Lung (tissue), 12 donors: ENCODE results near the gene DNAAF9. TPM values are rescaled to one million over a fixed set of nuclear protein-coding genes. Genes with fewer than 3 reads are reported as not detected.
"Not testable (repeated sequence)": the region's sequence is repeated elsewhere in the genome, so short reads cannot be mapped to it uniquely, and the experiment has no call there.

Experiments
- ATAC-seq: fragments of 200-7000 bp; cut with Tn5 transposase; one replicate; pipeline ENCODE4 v1.9.1; 2020; ENCODE audit warnings: moderate number of reproducible peaks; ENCODE audit not compliant: insufficient read depth, low FRiP score
- DNase-seq, 3 donors: peaks; one replicate each; pipeline ENCODE4 v3.0.0-alpha.2; 2013 to 2017
- H3K27ac ChIP-seq, 2 donors: one replicate each; pipeline ENCODE4 v1.5.1; 2013; ENCODE audit warnings: mild to moderate bottlenecking in 2 of 2, moderate library complexity in 2 of 2, control low read depth in 1 of 2, inconsistent platforms in 1 of 2, low read depth in 1 of 2, low read length in 1 of 2
- H3K27me3 ChIP-seq, 3 donors: one replicate each; pipeline ENCODE4 v1.5.1; 2013; ENCODE audit warnings: low read length in 2 of 3; ENCODE audit not compliant: control insufficient read depth in 3 of 3, insufficient read depth in 3 of 3
- H3K36me3 ChIP-seq, 4 donors: one replicate each; pipeline ENCODE4 v1.5.1; 2013; ENCODE audit warnings: low read length in 4 of 4, mild to moderate bottlenecking in 1 of 4, moderate library complexity in 1 of 4; ENCODE audit not compliant: control insufficient read depth in 4 of 4, insufficient read depth in 4 of 4
- H3K4me1 ChIP-seq, 5 donors: one replicate each; pipeline ENCODE4 v1.5.1; 2013; ENCODE audit warnings: low read length in 5 of 5, mild to moderate bottlenecking in 2 of 5, moderate library complexity in 1 of 5; ENCODE audit not compliant: control insufficient read depth in 5 of 5, insufficient read depth in 5 of 5
- H3K4me3 ChIP-seq: one replicate; pipeline ENCODE4 v1.5.1; 2013; ENCODE audit warnings: mild to moderate bottlenecking, control low read depth, moderate library complexity
- H3K9ac ChIP-seq, 2 donors: one replicate each; pipeline ENCODE4 v1.5.1; 2013; ENCODE audit warnings: low read length in 2 of 2, control low read depth in 1 of 2; ENCODE audit not compliant: insufficient read depth in 1 of 2
- H3K9me3 ChIP-seq, 4 donors: one replicate each; pipeline ENCODE4 v1.5.1; 2013; ENCODE audit warnings: low read length in 3 of 4, mild to moderate bottlenecking in 1 of 4, moderate library complexity in 1 of 4; ENCODE audit not compliant: control insufficient read depth in 4 of 4, insufficient read depth in 3 of 4
- WGBS, 2 donors: extraction: QIAGEN DNeasy Blood & Tissue Kit; methylation state at CpG; one replicate each; pipeline ENCODE4 v1.1.7; 2013; 5-methylcytosine and 5-hydroxymethylcytosine counted together
- polyA plus RNA-seq, 2 donors: library from polyadenylated mRNA; stranded (reverse); fragments of 200-250 nt; gene quantifications; one replicate each; pipeline ENCODE4 v1.2.1, GENCODE V29; 2013
- total RNA-seq, 2 donors: library from RNA; depleted of rRNA in 1 of 2; stranded (reverse); fragments of >200 nt in 1 of 2; gene quantifications; one replicate each; pipeline ENCODE4 v1.2.1, GENCODE V29; 2014 to 2021
- TF ChIP-seq, protein P1 (sequence below): IDR thresholded peaks from 2 replicates; pipeline ENCODE4 v1.5.1; 2012; ENCODE audit warnings: mild to moderate bottlenecking; ENCODE audit errors: control extremely low read depth, extremely low read depth
- donor health status: control.
- donor health status: control.
- donor health status: Bipolar disorder and iron deficiency.
- donor health status: healthy.
- donor health status: DM: yes; HTN: yes; CAD: no.

The DNAAF9 gene
- total and polyA plus RNA-seq, 4 donors: 5.9 to 26.1 (median 11.6) TPM

DNA sequence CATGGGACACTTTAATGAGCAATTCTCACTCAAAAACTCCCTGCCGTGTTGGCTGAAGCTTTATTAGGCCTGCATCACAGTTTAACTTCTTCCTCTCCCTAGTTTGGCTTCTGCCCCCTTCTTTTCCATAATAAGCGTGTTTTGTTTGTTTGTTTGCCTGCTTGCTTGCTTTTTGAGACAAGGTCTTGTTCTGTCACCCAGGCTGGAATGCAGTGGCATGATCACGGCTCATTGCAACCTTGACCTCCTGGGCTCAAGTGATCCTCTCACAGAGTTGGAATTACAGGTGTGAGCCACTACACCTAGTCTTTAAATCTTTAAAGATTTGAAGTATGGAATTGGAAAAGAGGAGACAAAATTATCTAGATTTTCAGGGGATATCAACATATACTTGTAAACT lies 25.4 kb upstream of the DNAAF9 start:
- WGBS, 2 donors: 84 to 95% methylated on average over 3 of the region's 3 CpGs
- Histone ChIP-seq H3K4me1 (no peaks in the 10 kb centered on the region), H3K4me3 (no peak overlapping the region), H3K27me3 (no peaks in the 10 kb centered on the region), H3K9me3 (no peaks in the 10 kb centered on the region), H3K9ac (no peak overlapping the region), H3K36me3 (no peaks in the 10 kb centered on the region), H3K27ac (no peak overlapping the region)
- TF ChIP-seq, protein P1, sequence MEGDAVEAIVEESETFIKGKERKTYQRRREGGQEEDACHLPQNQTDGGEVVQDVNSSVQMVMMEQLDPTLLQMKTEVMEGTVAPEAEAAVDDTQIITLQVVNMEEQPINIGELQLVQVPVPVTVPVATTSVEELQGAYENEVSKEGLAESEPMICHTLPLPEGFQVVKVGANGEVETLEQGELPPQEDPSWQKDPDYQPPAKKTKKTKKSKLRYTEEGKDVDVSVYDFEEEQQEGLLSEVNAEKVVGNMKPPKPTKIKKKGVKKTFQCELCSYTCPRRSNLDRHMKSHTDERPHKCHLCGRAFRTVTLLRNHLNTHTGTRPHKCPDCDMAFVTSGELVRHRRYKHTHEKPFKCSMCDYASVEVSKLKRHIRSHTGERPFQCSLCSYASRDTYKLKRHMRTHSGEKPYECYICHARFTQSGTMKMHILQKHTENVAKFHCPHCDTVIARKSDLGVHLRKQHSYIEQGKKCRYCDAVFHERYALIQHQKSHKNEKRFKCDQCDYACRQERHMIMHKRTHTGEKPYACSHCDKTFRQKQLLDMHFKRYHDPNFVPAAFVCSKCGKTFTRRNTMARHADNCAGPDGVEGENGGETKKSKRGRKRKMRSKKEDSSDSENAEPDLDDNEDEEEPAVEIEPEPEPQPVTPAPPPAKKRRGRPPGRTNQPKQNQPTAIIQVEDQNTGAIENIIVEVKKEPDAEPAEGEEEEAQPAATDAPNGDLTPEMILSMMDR: no peak
- ATAC-seq: no peak
- DNase-seq: no peak

DNA sequence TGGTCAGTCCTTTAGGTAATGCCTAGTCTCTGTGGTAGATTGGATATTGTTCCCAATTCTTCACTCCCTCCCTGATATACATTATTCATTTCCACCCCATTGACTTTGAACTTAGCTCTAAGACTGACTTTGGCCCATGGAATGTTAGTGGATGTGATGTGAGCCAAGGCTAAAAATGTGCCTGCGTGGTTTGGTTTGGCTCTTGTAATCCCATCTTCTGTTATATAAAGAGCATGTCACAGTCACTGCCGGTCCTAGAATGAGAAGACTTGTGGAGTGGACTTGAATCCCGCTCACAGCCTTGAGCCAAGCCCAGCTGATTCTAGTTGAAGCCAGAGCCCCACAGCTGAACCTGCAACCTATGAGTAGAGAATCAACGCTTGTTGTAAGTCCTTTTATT lies 23.6 kb upstream of the DNAAF9 start:
- Histone ChIP-seq H3K4me3 (no peak overlapping the region), H3K4me1 (no peaks in the 10 kb centered on the region), H3K36me3 (no peaks in the 10 kb centered on the region), H3K27ac (no peak overlapping the region), H3K9me3 (no peaks in the 10 kb centered on the region), H3K9ac (no peak overlapping the region), H3K27me3 (no peaks in the 10 kb centered on the region)
- ATAC-seq (no peak), DNase-seq (no peak)
- WGBS, 2 donors: 91 to 95% methylated on average over 4 of the region's 4 CpGs
- TF ChIP-seq, protein P1: no peak

DNA sequence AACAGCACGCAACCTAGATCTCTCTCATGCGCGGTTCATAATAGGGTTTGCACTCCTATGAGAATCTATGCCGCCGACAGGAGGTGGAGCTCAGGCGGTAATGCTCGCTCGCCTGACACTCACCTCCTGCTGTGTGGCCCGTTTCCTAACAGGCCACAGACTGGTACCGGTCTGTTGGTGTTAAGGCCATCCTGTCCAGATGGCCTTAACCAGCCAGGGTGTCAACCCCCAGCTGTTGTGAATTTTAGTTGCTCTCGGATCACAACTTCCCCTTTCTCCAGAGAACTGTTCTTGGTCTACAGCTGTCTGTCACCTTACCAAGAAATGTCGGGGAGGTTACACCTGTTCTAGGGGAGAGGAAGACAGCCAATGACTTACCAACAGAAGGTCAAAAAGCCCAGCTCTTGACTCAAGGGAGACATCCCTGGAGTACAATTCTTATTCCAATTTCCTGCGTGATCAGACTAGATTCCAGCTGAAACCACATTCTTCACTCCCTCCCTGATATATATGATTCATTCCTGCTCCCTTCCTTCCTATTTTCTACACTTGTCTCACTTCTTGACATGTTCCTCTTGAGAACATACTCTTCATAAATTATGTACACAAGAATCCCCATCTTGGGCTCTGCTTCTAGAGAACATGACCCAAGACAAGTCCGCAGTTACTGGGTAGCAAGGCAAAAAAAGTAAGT lies 23.1 kb upstream of the DNAAF9 start:
- 37 to 63% methylated on average over 14 of the region's 14 CpGs for WGBS, 2 donors
- Histone ChIP-seq H3K4me3 (no peak overlapping the region), H3K4me1 (no peaks in the 10 kb centered on the region), H3K27me3 (no peaks in the 10 kb centered on the region), H3K36me3 (no peaks in the 10 kb centered on the region), H3K9ac (no peak overlapping the region), H3K27ac (no peak overlapping the region), H3K9me3 (no peaks in the 10 kb centered on the region)
- peak in 1 of 3 donors; percentile 10 for DNase-seq
- no peak for ATAC-seq
- TF ChIP-seq, protein P1: no peak

DNA sequence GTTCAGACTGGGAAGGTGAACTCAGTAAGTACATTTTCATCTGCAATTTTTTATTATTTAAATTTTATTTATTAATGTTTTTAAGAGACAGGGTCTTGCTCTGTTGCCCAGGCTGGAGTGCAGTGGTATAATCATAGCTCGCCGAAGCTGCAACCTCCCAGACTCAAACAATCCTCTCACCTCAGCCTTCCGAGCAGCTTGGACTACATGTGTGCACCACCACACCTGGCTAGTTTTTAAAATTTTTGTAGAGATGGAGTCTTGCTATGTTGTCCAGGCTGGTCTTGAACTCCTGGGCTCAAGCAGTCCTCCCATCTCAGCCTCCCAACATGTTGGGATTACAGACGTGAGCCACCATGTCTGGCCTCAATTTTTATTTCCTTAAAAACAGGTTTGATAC lies 19.3 kb upstream of the DNAAF9 start:
- 66 to 79% methylated on average over 4 of the region's 4 CpGs for WGBS, 2 donors
- H3K9ac ChIP-seq, H3K27me3 ChIP-seq, H3K4me1 ChIP-seq, H3K36me3 ChIP-seq, H3K4me3 ChIP-seq, ATAC-seq, H3K9me3 ChIP-seq, DNase-seq, H3K27ac ChIP-seq: not testable (repeated sequence)
